Neural progenitor cell (in vitro differentiated cells): ENCODE results near the gene NFATC2. TPM values are rescaled to one million over a fixed set of nuclear protein-coding genes. Genes with fewer than 3 reads are reported as not detected.

ENCODE experiments used
- DNase-seq: peaks from one replicate; pipeline ENCODE4 v3.0.0-alpha.2; 2016; ENCODE audit warnings: low spot score
- H2AFZ ChIP-seq: fragments of 200-600 bp; sonication (generic); replicated peaks from 2 replicates; pipeline ENCODE4 v1.6.1; 2016; ENCODE audit warnings: antibody characterized with exemption
- H3F3A ChIP-seq: fragments of 200-600 bp; sonication (generic); 2 replicates; pipeline ENCODE4 v1.6.1; 2016; ENCODE audit warnings: antibody characterized with exemption, low read depth
- H3K27ac ChIP-seq: fragments of 200-600 bp; sonication (generic); 2 replicates; pipeline ENCODE4 v1.5.1; 2016; ENCODE audit warnings: mild to moderate bottlenecking
- H3K27me3 ChIP-seq: fragments of 200-600 bp; sonication (generic); 2 replicates; pipeline ENCODE4 v1.6.1; 2016; ENCODE audit warnings: mild to moderate bottlenecking, moderate library complexity
- H3K36me3 ChIP-seq: fragments of 200-600 bp; sonication (generic); 2 replicates; pipeline ENCODE4 v1.5.1; 2016
- H3K4me1 ChIP-seq: fragments of 200-600 bp; sonication (generic); 2 replicates; pipeline ENCODE4 v1.6.1; 2016; ENCODE audit warnings: mixed run types
- H3K4me2 ChIP-seq: fragments of 200-600 bp; sonication (generic); 2 replicates; pipeline ENCODE4 v1.6.1; 2016
- H3K4me3 ChIP-seq: fragments of 200-600 bp; sonication (generic); 2 replicates; pipeline ENCODE4 v1.5.1; 2016
- H3K79me2 ChIP-seq: fragments of 200-600 bp; sonication (generic); 2 replicates; pipeline ENCODE4 v1.6.1; 2016; ENCODE audit warnings: low read depth
- H3K9ac ChIP-seq: fragments of 200-600 bp; sonication (generic); 2 replicates; pipeline ENCODE4 v1.6.1; 2016
- H3K9me3 ChIP-seq: fragments of 200-600 bp; sonication (generic); 2 replicates; pipeline ENCODE4 v1.5.1; 2016; ENCODE audit warnings: low read depth
- H4K20me1 ChIP-seq: fragments of 200-600 bp; sonication (generic); 2 replicates; pipeline ENCODE4 v1.6.1; 2016; ENCODE audit warnings: low read depth
- H3K27ac Mint-ChIP-seq: 3 replicates; pipeline ENCODE4 v1.8.0; 2021; ENCODE audit warnings: mixed read lengths
- H3K27me3 Mint-ChIP-seq: 2 replicates; pipeline ENCODE4 v1.8.0; 2022; ENCODE audit warnings: low read depth, mild to moderate bottlenecking, inconsistent platforms, moderate library complexity, mixed read lengths; ENCODE audit not compliant: insufficient read depth
- H3K36me3 Mint-ChIP-seq: 3 replicates; pipeline ENCODE4 v1.8.0; 2021; ENCODE audit warnings: mixed read lengths
- H3K4me1 Mint-ChIP-seq: 3 replicates; pipeline ENCODE4 v1.8.0; 2021; ENCODE audit warnings: mixed read lengths
- H3K4me3 Mint-ChIP-seq: 3 replicates; pipeline ENCODE4 v1.8.0; 2021; ENCODE audit warnings: mild to moderate bottlenecking, moderate library complexity, mixed read lengths
- H3K9me3 Mint-ChIP-seq: 3 replicates; pipeline ENCODE4 v1.8.0; 2020; ENCODE audit warnings: mixed read lengths
- EZH2 ChIP-seq: fragments of 200-600 bp; sonication (generic); IDR thresholded peaks from 2 replicates; pipeline ENCODE4 v1.6.1; 2017; ENCODE audit warnings: antibody characterized with exemption, mild to moderate bottlenecking, moderate library complexity
- EZH2phosphoT487 ChIP-seq: fragments of 200-600 bp; sonication (generic); IDR thresholded peaks from 2 replicates; pipeline ENCODE4 v1.6.1; 2017; ENCODE audit warnings: antibody characterized with exemption
- total RNA-seq: library from RNA; depleted of rRNA; stranded (reverse); fragments of >200 nt; gene quantifications from 2 replicates; pipeline ENCODE4 v1.2.3, GENCODE V29; 2015; ENCODE audit warnings: low replicate concordance
- TF ChIP-seq, protein P1 (sequence below): fragments of 200-600 bp; sonication (generic); IDR thresholded peaks from 2 replicates; pipeline ENCODE4 v1.5.1; 2017; ENCODE audit warnings: antibody characterized with exemption, mild to moderate bottlenecking

Gene NFATC2
- total RNA-seq, 1 donor from 2014 or later = 0.19 TPM

DNA sequence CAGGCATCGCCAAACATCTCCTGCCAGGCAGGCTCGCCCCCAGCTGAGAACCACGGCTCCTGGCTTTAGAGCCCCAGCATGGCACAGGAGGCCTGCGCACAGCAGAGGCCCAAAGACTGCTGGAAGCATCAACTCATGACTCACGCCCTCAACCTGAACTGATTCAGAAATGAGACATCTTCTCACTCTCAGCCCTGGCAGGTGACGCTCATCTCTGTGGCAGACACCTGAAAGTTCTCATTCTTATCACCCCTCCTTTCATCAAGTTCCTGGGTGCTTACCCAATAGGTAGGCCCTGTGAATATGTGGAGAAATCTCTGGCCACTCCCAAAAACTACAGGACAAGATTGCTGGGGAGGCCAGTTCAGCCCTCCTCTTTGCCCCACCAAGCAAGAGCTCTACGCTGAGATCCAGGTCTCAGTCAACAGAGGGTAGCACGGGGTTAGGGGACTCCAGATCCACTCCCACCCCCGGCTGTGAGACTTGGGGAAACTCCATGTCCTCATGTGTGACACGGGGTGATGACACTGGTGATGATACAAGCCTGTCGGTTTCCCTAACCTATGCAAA is 11.3 kb downstream of the NFATC2 start:
- Histone ChIP-seq H3K36me3 (no peaks in the 10 kb centered on the region), H2AFZ (no peak overlapping the region), H3K4me1 (no peaks in the 10 kb centered on the region), H3K9me3 (no peaks in the 10 kb centered on the region), H3K4me2 (no peak overlapping the region), H3K27me3 (no peaks in the 10 kb centered on the region), H3F3A (no peaks in the 10 kb centered on the region), H4K20me1 (no peaks in the 10 kb centered on the region), H3K27ac (no peak overlapping the region), H3K79me2 (no peaks in the 10 kb centered on the region), H3K9ac (no peak overlapping the region), H3K4me3 (no peak overlapping the region)
- no peak overlapping the region for H3K4me3 Mint-ChIP-seq
- H3K27me3 Mint-ChIP-seq = peaks cover 14% of the 10 kb centered on the region
- H3K4me1 Mint-ChIP-seq = peaks cover 58% of the 10 kb centered on the region
- peak overlapping the region; percentile 58 for H3K27ac Mint-ChIP-seq
- peaks cover 4% of the 10 kb centered on the region for H3K9me3 Mint-ChIP-seq
- TF ChIP-seq EZH2phosphoT487 (no peak), EZH2 (no peak)
- TF ChIP-seq, protein P1, sequence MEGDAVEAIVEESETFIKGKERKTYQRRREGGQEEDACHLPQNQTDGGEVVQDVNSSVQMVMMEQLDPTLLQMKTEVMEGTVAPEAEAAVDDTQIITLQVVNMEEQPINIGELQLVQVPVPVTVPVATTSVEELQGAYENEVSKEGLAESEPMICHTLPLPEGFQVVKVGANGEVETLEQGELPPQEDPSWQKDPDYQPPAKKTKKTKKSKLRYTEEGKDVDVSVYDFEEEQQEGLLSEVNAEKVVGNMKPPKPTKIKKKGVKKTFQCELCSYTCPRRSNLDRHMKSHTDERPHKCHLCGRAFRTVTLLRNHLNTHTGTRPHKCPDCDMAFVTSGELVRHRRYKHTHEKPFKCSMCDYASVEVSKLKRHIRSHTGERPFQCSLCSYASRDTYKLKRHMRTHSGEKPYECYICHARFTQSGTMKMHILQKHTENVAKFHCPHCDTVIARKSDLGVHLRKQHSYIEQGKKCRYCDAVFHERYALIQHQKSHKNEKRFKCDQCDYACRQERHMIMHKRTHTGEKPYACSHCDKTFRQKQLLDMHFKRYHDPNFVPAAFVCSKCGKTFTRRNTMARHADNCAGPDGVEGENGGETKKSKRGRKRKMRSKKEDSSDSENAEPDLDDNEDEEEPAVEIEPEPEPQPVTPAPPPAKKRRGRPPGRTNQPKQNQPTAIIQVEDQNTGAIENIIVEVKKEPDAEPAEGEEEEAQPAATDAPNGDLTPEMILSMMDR = no peak
- no peak for DNase-seq
- H3K36me3 Mint-ChIP-seq = no peaks in the 10 kb centered on the region

DNA sequence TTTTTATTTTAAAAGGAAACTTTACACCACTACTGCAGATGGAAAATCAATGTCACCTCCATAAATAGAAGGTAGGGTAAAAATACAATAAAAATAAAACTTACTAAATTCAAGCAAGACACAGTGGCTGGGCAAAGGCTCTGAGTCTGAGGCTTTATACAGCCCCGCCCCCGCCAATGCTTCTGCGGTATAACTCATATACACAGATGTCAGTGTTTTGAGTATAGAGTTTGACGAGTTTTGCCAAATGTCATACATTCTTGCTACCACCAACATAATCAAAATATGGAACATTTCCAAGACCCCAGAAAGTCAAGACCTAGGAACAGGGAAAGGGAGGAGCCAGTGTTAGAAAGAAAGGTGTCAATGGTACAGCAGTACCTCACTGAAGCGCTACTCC is 12.8 kb downstream of the NFATC2 start:
- Histone ChIP-seq H3K36me3 (no peaks in the 10 kb centered on the region), H3K79me2 (no peaks in the 10 kb centered on the region), H2AFZ (no peak overlapping the region), H3K27me3 (no peaks in the 10 kb centered on the region), H3K9ac (no peak overlapping the region), H3K9me3 (no peaks in the 10 kb centered on the region), H3K4me1 (no peaks in the 10 kb centered on the region), H4K20me1 (no peaks in the 10 kb centered on the region), H3F3A (no peaks in the 10 kb centered on the region), H3K4me3 (no peak overlapping the region), H3K4me2 (no peak overlapping the region), H3K27ac (no peak overlapping the region)
- Mint-ChIP-seq H3K4me1 (peaks cover 56% of the 10 kb centered on the region), H3K36me3 (no peaks in the 10 kb centered on the region), H3K4me3 (no peak overlapping the region), H3K27ac (no peak overlapping the region), H3K9me3 (peaks cover 4% of the 10 kb centered on the region), H3K27me3 (peaks cover 8% of the 10 kb centered on the region)
- TF ChIP-seq EZH2phosphoT487 (no peak), EZH2 (no peak)
- TF ChIP-seq, protein P1 = no peak
- no peak for DNase-seq

DNA sequence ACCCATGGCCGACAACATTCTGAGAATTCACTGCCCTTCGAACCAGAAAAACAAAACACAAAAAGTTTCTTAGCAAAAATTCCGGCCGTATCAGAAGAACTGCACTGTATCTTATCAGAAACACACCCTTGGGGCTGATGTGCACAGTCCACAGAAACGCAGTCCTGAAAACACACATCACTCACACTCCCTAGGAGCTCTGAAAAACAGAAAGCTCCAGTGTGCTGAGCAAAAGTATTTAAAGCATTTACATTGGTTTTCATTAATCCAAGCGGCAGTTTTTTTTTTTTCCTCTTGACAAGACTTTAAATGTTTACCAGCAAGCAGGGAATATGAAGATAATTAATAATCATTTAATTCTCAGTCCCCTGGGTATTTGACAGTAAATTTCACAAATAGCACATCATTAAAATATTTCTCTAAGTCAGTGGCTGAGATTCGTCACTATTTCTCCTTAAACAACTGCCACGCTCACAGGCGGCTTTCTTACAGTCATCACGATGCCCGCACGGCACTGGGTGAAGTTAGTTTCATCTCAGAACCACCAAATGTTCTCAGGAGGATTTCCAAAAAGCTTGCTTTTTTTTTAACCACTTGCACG is 13.3 kb downstream of the NFATC2 start:
- no peaks in the 10 kb centered on the region for H4K20me1 ChIP-seq
- no peaks in the 10 kb centered on the region for H3K27me3 ChIP-seq
- no peaks in the 10 kb centered on the region for H3K9me3 ChIP-seq
- Mint-ChIP-seq H3K36me3 (no peaks in the 10 kb centered on the region), H3K4me3 (no peak overlapping the region), H3K9me3 (peaks cover 4% of the 10 kb centered on the region), H3K4me1 (peaks cover 57% of the 10 kb centered on the region), H3K27me3 (peaks cover 8% of the 10 kb centered on the region), H3K27ac (peak overlapping the region; percentile 24)
- no peaks in the 10 kb centered on the region for H3F3A ChIP-seq
- TF ChIP-seq EZH2phosphoT487 (no peak), EZH2 (no peak)
- TF ChIP-seq, protein P1 = no peak
- H3K36me3 ChIP-seq = no peaks in the 10 kb centered on the region
- no peaks in the 10 kb centered on the region for H3K4me1 ChIP-seq
- H3K4me3 ChIP-seq = no peak overlapping the region
- no peak overlapping the region for H3K4me2 ChIP-seq
- H3K27ac ChIP-seq = no peak overlapping the region
- no peak overlapping the region for H3K9ac ChIP-seq
- no peak overlapping the region for H2AFZ ChIP-seq
- no peak for DNase-seq
- no peaks in the 10 kb centered on the region for H3K79me2 ChIP-seq
